ENCODE results near the gene SPACA1. TPM values are rescaled to one million over a fixed set of nuclear protein-coding genes. Genes with fewer than 3 reads are reported as not detected.
A peak's percentile ranks its signal among the peaks of the same experiment; 100 is the strongest.

SPACA1 gene
- total RNA-seq, 8 experiments from 2014 or later = not detected

GRCh38 chr6:88045521-88046136 is 2.0 kb upstream of the SPACA1 start:
- 0 to 100% (median 77%) methylated on average over 1 of the region's 1 CpG for WGBS, 10 experiments
- Histone ChIP-seq H3K27ac (no peak overlapping the region), H3K4me3 (no peak overlapping the region), H3K4me1 (replicated peaks in 1 of 2) (peaks cover 2 to 15% of the 10 kb centered on the region in 2 donors)
- in situ Hi-C loops (cut with MboI; ENCODE audit: low pct_unique_long_range_greater_than_20kb in 2 of 9, low sequenced_read_pairs in 9 of 9, unreplicated experiment in 9 of 9) = no loop called here
- ATAC-seq (replicated peaks in 6 of 8) = no peak

GRCh38 chr6:88048578-88048977 is 937 bp downstream of the SPACA1 start:
- WGBS, 10 experiments = 0 to 51% (median 11%) methylated on average over 1 to 3 of the region's 3 CpGs; no CpG with 5 or more reads in 3 of the 10 experiments
- ATAC-seq (replicated peaks in 6 of 8) = peak in 3 of 8 experiments; percentile 50 to 79 (median 52)
- no peak overlapping the region for H3K4me3 ChIP-seq
- H3K4me1 ChIP-seq (replicated peaks in 1 of 2) = peaks cover 2 to 15% of the 10 kb centered on the region in 2 donors
- in situ Hi-C loops (cut with MboI; ENCODE audit: low pct_unique_long_range_greater_than_20kb in 2 of 9, low sequenced_read_pairs in 9 of 9, unreplicated experiment in 9 of 9) = no loop called here
- peak overlapping the region in 1 of 2 donors; percentile 38 for H3K27ac ChIP-seq

- 17 to 94% (median 83%) methylated on average over 2 to 4 of the region's 4 CpGs for WGBS, 10 experiments
- Histone ChIP-seq H3K4me3 (no peak overlapping the region), H3K27ac (no peak overlapping the region), H3K4me1 (replicated peaks in 1 of 2) (peaks cover 2 to 15% of the 10 kb centered on the region in 2 donors)
- in situ Hi-C loops (cut with MboI; ENCODE audit: low pct_unique_long_range_greater_than_20kb in 2 of 9, low sequenced_read_pairs in 9 of 9, unreplicated experiment in 9 of 9) = no loop called here
- no peak for ATAC-seq (replicated peaks in 6 of 8)
Measured at GRCh38 chr6:88050140-88050818, 2.6 kb downstream of the SPACA1 start.

GRCh38 chr6:88059191-88059590 is 11.6 kb downstream of the SPACA1 start:
- Histone ChIP-seq H3K4me3 (no peak overlapping the region), H3K27ac (no peak overlapping the region), H3K4me1 (replicated peaks in 1 of 2) (peaks cover 0 to 2% of the 10 kb centered on the region in 2 donors)
- ATAC-seq (replicated peaks in 6 of 8) = peak in 2 of 8 experiments; percentile 17 to 52
- WGBS, 10 experiments = 10 to 92% (median 64%) methylated on average over 1 to 3 of the region's 3 CpGs; no CpG with 5 or more reads in 2 of the 10 experiments
- in situ Hi-C loops (cut with MboI; ENCODE audit: low pct_unique_long_range_greater_than_20kb in 2 of 9, low sequenced_read_pairs in 9 of 9, unreplicated experiment in 9 of 9) = no loop called here

- Histone ChIP-seq H3K27ac (no peak overlapping the region), H3K4me3 (no peak overlapping the region), H3K4me1 (replicated peaks in 1 of 2) (peaks cover 0 to 2% of the 10 kb centered on the region in 2 donors)
- in situ Hi-C loops (cut with MboI; ENCODE audit: low pct_unique_long_range_greater_than_20kb in 2 of 9, low sequenced_read_pairs in 9 of 9, unreplicated experiment in 9 of 9) = no loop called here
- ATAC-seq (replicated peaks in 6 of 8) = no peak
- 20 to 100% (median 80%) methylated on average over 1 of the region's 1 CpG; no CpG with 5 or more reads in 3 of the 10 experiments for WGBS, 10 experiments
Measured at GRCh38 chr6:88062376-88062775, 14.7 kb downstream of the SPACA1 start.

GRCh38 chr6:88072462-88072861 is 24.8 kb downstream of the SPACA1 start:
- in situ Hi-C loops (cut with MboI; ENCODE audit: low pct_unique_long_range_greater_than_20kb in 2 of 9, low sequenced_read_pairs in 9 of 9, unreplicated experiment in 9 of 9) = no loop called here
- no peak for ATAC-seq (replicated peaks in 6 of 8)
- WGBS, 10 experiments = 0 to 100% (median 90%) methylated on average over 1 of the region's 1 CpG; no CpG with 5 or more reads in 2 of the 10 experiments
- Histone ChIP-seq H3K4me1 (replicated peaks in 1 of 2) (no peaks in the 10 kb centered on the region), H3K27ac (no peak overlapping the region), H3K4me3 (no peak overlapping the region)

GRCh38 chr6:88074791-88075190 is 27.1 kb downstream of the SPACA1 start:
- Histone ChIP-seq H3K4me1 (replicated peaks in 1 of 2) (no peaks in the 10 kb centered on the region), H3K4me3 (no peak overlapping the region), H3K27ac (no peak overlapping the region)
- in situ Hi-C loops (cut with MboI; ENCODE audit: low pct_unique_long_range_greater_than_20kb in 2 of 9, low sequenced_read_pairs in 9 of 9, unreplicated experiment in 9 of 9) = no loop called here
- 13 to 100% (median 95%) methylated on average over 1 of the region's 1 CpG; no CpG with 5 or more reads in 4 of the 10 experiments for WGBS, 10 experiments
- ATAC-seq (replicated peaks in 6 of 8) = no peak

- in situ Hi-C loops (cut with MboI; ENCODE audit: low pct_unique_long_range_greater_than_20kb in 2 of 9, low sequenced_read_pairs in 9 of 9, unreplicated experiment in 9 of 9) = no loop called here
- Histone ChIP-seq H3K27ac (no peak overlapping the region), H3K4me1 (replicated peaks in 1 of 2) (no peaks in the 10 kb centered on the region), H3K4me3 (no peak overlapping the region)
- no peak for ATAC-seq (replicated peaks in 6 of 8)
- 0 to 100% (median 80%) methylated on average over 1 to 3 of the region's 3 CpGs; no CpG with 5 or more reads in 3 of the 10 experiments for WGBS, 10 experiments
Measured at GRCh38 chr6:88077305-88077704, 29.7 kb downstream of the SPACA1 start.

GRCh38 chr6:88086792-88087191 is 39.2 kb downstream of the SPACA1 start:
- WGBS, 10 experiments = 0 to 100% (median 95%) methylated on average over 1 to 2 of the region's 2 CpGs; no CpG with 5 or more reads in 4 of the 10 experiments
- ATAC-seq (replicated peaks in 6 of 8) = no peak
- no peak overlapping the region for H3K4me3 ChIP-seq
- in situ Hi-C loops (cut with MboI; ENCODE audit: low pct_unique_long_range_greater_than_20kb in 2 of 9, low sequenced_read_pairs in 9 of 9, unreplicated experiment in 9 of 9) = no loop called here
- no peaks in the 10 kb centered on the region for H3K4me1 ChIP-seq (replicated peaks in 1 of 2)
- H3K27ac ChIP-seq = no peak overlapping the region

GRCh38 chr6:88089708-88090107 is 42.1 kb downstream of the SPACA1 start:
- in situ Hi-C loops (cut with MboI; ENCODE audit: low pct_unique_long_range_greater_than_20kb in 2 of 9, low sequenced_read_pairs in 9 of 9, unreplicated experiment in 9 of 9) = no loop called here
- H3K27ac ChIP-seq = no peak overlapping the region
- H3K4me1 ChIP-seq (replicated peaks in 1 of 2) = no peaks in the 10 kb centered on the region
- no peak for ATAC-seq (replicated peaks in 6 of 8)
- 0 to 89% (median 25%) methylated on average over 1 to 2 of the region's 2 CpGs; no CpG with 5 or more reads in 4 of the 10 experiments for WGBS, 10 experiments
- no peak overlapping the region for H3K4me3 ChIP-seq

GRCh38 chr6:88105741-88106340 is 58.2 kb downstream of the SPACA1 start:
- no peak overlapping the region for H3K27ac ChIP-seq
- WGBS, 10 experiments = 29 to 81% (median 46%) methylated on average over 2 to 7 of the region's 7 CpGs; no CpG with 5 or more reads in 3 of the 10 experiments
- peak in 2 of 8 experiments; percentile 22 to 24 for ATAC-seq (replicated peaks in 6 of 8)
- H3K4me3 ChIP-seq = no peak overlapping the region
- H3K4me1 ChIP-seq (replicated peaks in 1 of 2) = peaks cover 0 to 3% of the 10 kb centered on the region in 2 donors
- in situ Hi-C loops (cut with MboI; ENCODE audit: low pct_unique_long_range_greater_than_20kb in 2 of 9, low sequenced_read_pairs in 9 of 9, unreplicated experiment in 9 of 9) = no loop called here

- peaks cover 0 to 3% of the 10 kb centered on the region in 2 donors for H3K4me1 ChIP-seq (replicated peaks in 1 of 2)
- in situ Hi-C loops (cut with MboI; ENCODE audit: low pct_unique_long_range_greater_than_20kb in 2 of 9, low sequenced_read_pairs in 9 of 9, unreplicated experiment in 9 of 9) = no loop called here
- no peak for ATAC-seq (replicated peaks in 6 of 8)
- H3K4me3 ChIP-seq = no peak overlapping the region
- H3K27ac ChIP-seq = no peak overlapping the region
Measured at GRCh38 chr6:88107241-88107640, 59.6 kb downstream of the SPACA1 start.

- Histone ChIP-seq H3K4me1 (replicated peaks in 1 of 2) (peaks cover 5 to 19% of the 10 kb centered on the region in 2 donors), H3K27ac (no peak overlapping the region), H3K4me3 (no peak overlapping the region)
- WGBS, 10 experiments = 11 to 93% (median 76%) methylated on average over 3 to 5 of the region's 5 CpGs; no CpG with 5 or more reads in 2 of the 10 experiments
- in situ Hi-C loops (cut with MboI; ENCODE audit: low pct_unique_long_range_greater_than_20kb in 2 of 9, low sequenced_read_pairs in 9 of 9, unreplicated experiment in 9 of 9) = no loop called here
- ATAC-seq (replicated peaks in 6 of 8) = peak in 1 of 8 experiments; percentile 57
Measured at GRCh38 chr6:88111991-88112390, 64.3 kb downstream of the SPACA1 start.
